Right lobe of liver (tissue), 4 donors: ENCODE data around the gene C12orf42.

Experiments
- CTCF ChIP-seq, 4 donors: fragments of 200-600 bp in 3 of 4; fragments of 450-650 bp in 1 of 4; IDR thresholded peaks; one replicate each; pipeline versions ENCODE4 v1.5.1 to v1.8.0; 2016 to 2022; ENCODE audit warnings: antibody characterized with exemption in 4 of 4, mild to moderate bottlenecking in 2 of 4
- POLR2A ChIP-seq: fragments of 450-650 bp; IDR thresholded peaks from one replicate; pipeline ENCODE4 v1.6.1; 2017; ENCODE audit warnings: antibody characterized with exemption, mild to moderate bottlenecking
- donor health status: DM: no; HTN: no; CAD: no.
- donor health status: DM: no; HTN: no; CAD: no.
- donor health status: DM: no; HTN: yes; CAD: no.

GRCh38 chr12:103368167-103368566 lies 127.6 kb downstream of the C12orf42 start:
- no peak for TF ChIP-seq CTCF (IDR thresholded peaks at IDR 0.05)
- TF ChIP-seq POLR2A = no peak
